ENCODE measurements around the gene GREB1. TPM values are rescaled to one million over a fixed set of nuclear protein-coding genes. Genes with fewer than 3 reads are reported as not detected.

GREB1 gene
- total and polyA plus RNA-seq, 2 of the 13 experiments (the other 11 are each of a cell fraction or from before 2014, with no cell fraction given) = 31.3 to 61.2 TPM

GRCh38 chr2:11505652-11506610 is 27.9 kb upstream of the GREB1 start (continued):
- TF ChIP-seq, protein P1, sequence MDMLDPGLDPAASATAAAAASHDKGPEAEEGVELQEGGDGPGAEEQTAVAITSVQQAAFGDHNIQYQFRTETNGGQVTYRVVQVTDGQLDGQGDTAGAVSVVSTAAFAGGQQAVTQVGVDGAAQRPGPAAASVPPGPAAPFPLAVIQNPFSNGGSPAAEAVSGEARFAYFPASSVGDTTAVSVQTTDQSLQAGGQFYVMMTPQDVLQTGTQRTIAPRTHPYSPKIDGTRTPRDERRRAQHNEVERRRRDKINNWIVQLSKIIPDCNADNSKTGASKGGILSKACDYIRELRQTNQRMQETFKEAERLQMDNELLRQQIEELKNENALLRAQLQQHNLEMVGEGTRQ (IDR thresholded peaks at IDR 0.05; ENCODE audit: low read depth, low read length) = peak; percentile 29; the same call in 1 of the 2 replicates
- TF ChIP-seq, protein P1 (CRISPR knock-in tag; IDR thresholded peaks at IDR 0.05; ENCODE audit: borderline replicate concordance) = no peak
- TF ChIP-seq NFYB (CRISPR knock-in tag; IDR thresholded peaks at IDR 0.05) = peak; percentile 50; the same call in 1 of the 2 replicates
- no peak for TF ChIP-seq ZNF251 (CRISPR knock-in tag; IDR thresholded peaks at IDR 0.05)
- peak; percentile 99 for TF ChIP-seq ZNF362 (CRISPR knock-in tag; IDR thresholded peaks at IDR 0.05; ENCODE audit: borderline replicate concordance)
- TF ChIP-seq JUN (CRISPR knock-in tag; IDR thresholded peaks at IDR 0.05) = peak; percentile 82
- peak; percentile 77; the same call in 1 of the 2 replicates for TF ChIP-seq MIER3 (CRISPR knock-in tag; IDR thresholded peaks at IDR 0.05; ENCODE audit: borderline replicate concordance)
- peak; percentile 95; the same call in 1 of the 2 replicates for TF ChIP-seq ZNF124 (CRISPR knock-in tag; IDR thresholded peaks at IDR 0.05)
- no peak for TF ChIP-seq FOXC1 (CRISPR knock-in tag; IDR thresholded peaks at IDR 0.05; ENCODE audit: borderline replicate concordance)
- no peak for TF ChIP-seq ZFYVE20 (CRISPR knock-in tag; IDR thresholded peaks at IDR 0.05; ENCODE audit: borderline replicate concordance, low read depth)
- TF ChIP-seq SMARCC2 (IDR thresholded peaks at IDR 0.05) = no peak
- no peak for TF ChIP-seq ZNF570 (CRISPR knock-in tag; IDR thresholded peaks at IDR 0.05; ENCODE audit: borderline replicate concordance)
- TF ChIP-seq ZFP62 (CRISPR knock-in tag; IDR thresholded peaks at IDR 0.05) = no peak
- TF ChIP-seq, protein P2, sequence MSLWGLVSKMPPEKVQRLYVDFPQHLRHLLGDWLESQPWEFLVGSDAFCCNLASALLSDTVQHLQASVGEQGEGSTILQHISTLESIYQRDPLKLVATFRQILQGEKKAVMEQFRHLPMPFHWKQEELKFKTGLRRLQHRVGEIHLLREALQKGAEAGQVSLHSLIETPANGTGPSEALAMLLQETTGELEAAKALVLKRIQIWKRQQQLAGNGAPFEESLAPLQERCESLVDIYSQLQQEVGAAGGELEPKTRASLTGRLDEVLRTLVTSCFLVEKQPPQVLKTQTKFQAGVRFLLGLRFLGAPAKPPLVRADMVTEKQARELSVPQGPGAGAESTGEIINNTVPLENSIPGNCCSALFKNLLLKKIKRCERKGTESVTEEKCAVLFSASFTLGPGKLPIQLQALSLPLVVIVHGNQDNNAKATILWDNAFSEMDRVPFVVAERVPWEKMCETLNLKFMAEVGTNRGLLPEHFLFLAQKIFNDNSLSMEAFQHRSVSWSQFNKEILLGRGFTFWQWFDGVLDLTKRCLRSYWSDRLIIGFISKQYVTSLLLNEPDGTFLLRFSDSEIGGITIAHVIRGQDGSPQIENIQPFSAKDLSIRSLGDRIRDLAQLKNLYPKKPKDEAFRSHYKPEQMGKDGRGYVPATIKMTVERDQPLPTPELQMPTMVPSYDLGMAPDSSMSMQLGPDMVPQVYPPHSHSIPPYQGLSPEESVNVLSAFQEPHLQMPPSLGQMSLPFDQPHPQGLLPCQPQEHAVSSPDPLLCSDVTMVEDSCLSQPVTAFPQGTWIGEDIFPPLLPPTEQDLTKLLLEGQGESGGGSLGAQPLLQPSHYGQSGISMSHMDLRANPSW (CRISPR knock-in tag; IDR thresholded peaks at IDR 0.05; ENCODE audit: borderline replicate concordance) = peak; percentile 95; the same call in 1 of the 2 replicates
- peak; percentile 95 for TF ChIP-seq MYC (CRISPR knock-in tag; IDR thresholded peaks at IDR 0.05; ENCODE audit: borderline replicate concordance)
- TF ChIP-seq ZNF670 (CRISPR knock-in tag; IDR thresholded peaks at IDR 0.05; ENCODE audit: borderline replicate concordance) = peak; percentile 82
- no peak for TF ChIP-seq NCOA5 (CRISPR knock-in tag; IDR thresholded peaks at IDR 0.05)
- TF ChIP-seq, protein P3, sequence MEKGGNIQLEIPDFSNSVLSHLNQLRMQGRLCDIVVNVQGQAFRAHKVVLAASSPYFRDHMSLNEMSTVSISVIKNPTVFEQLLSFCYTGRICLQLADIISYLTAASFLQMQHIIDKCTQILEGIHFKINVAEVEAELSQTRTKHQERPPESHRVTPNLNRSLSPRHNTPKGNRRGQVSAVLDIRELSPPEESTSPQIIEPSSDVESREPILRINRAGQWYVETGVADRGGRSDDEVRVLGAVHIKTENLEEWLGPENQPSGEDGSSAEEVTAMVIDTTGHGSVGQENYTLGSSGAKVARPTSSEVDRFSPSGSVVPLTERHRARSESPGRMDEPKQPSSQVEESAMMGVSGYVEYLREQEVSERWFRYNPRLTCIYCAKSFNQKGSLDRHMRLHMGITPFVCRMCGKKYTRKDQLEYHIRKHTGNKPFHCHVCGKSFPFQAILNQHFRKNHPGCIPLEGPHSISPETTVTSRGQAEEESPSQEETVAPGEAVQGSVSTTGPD (CRISPR knock-in tag; IDR thresholded peaks at IDR 0.05) = peak; percentile 91
- TF ChIP-seq RFXANK (CRISPR knock-in tag; IDR thresholded peaks at IDR 0.05) = no peak
- TF ChIP-seq ZMYM2 (CRISPR knock-in tag; IDR thresholded peaks at IDR 0.05) = peak; percentile 25
- no peak for TF ChIP-seq ZNF773 (CRISPR knock-in tag; IDR thresholded peaks at IDR 0.05; ENCODE audit: borderline replicate concordance)

Data from HepG2 (cell line).